NOMO-1 (cell line): ENCODE data around the gene CSN2.

Source experiments
- DNase-seq, 2 experiments: peaks; one replicate each; lab custom pipeline; 2025; ENCODE audit not compliant: unreplicated experiment in 2 of 2; lab: John Stamatoyannopoulos, UW

Gene CSN2

DNA sequence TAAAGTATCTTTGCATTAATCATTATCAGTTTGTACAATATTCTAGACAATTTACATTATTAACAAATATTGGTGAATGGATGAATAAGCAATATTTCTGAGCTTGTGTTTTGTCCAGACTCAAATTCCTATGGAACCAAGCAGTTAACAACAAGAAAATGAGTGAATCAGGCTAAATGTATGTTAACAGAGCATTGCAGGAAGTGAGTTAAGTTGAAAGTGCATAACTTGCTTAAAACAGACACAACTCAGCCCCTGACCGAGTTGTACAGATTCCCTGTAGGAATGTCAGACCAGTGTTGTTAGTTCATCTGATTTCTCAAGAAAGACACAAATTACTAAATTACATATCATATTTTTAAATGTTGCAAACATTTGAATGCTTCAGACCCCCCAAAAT, 58.4 kb downstream of the CSN2 start:
- DNase-seq: no peak
